Mucosa of stomach (tissue), 1 donor: ENCODE measurements around the gene TRAPPC2.

Experiments
- H3K27me3 ChIP-seq: one replicate; pipeline ENCODE4 v1.7.0; 2013; ENCODE audit warnings: mild to moderate bottlenecking, low read length; ENCODE audit not compliant: control insufficient read depth, insufficient read depth
- H3K36me3 ChIP-seq: one replicate; pipeline ENCODE4 v1.7.0; 2013; ENCODE audit warnings: low read length; ENCODE audit not compliant: control insufficient read depth, insufficient read depth
- H3K4me1 ChIP-seq: one replicate; pipeline ENCODE4 v1.7.0; 2013; ENCODE audit warnings: mild to moderate bottlenecking, low read length; ENCODE audit not compliant: control insufficient read depth, insufficient read depth
- H3K4me3 ChIP-seq: one replicate; pipeline ENCODE4 v1.7.0; 2013; ENCODE audit warnings: low read length
- H3K9ac ChIP-seq: one replicate; pipeline ENCODE4 v1.7.0; 2013; ENCODE audit warnings: mild to moderate bottlenecking, low read length, moderate library complexity
- H3K9me3 ChIP-seq: one replicate; pipeline ENCODE4 v1.7.0; 2013; ENCODE audit warnings: mild to moderate bottlenecking, low read length, moderate library complexity; ENCODE audit not compliant: control insufficient read depth
- donor health status: Pancreatic carcinoma.

TRAPPC2 gene

DNA sequence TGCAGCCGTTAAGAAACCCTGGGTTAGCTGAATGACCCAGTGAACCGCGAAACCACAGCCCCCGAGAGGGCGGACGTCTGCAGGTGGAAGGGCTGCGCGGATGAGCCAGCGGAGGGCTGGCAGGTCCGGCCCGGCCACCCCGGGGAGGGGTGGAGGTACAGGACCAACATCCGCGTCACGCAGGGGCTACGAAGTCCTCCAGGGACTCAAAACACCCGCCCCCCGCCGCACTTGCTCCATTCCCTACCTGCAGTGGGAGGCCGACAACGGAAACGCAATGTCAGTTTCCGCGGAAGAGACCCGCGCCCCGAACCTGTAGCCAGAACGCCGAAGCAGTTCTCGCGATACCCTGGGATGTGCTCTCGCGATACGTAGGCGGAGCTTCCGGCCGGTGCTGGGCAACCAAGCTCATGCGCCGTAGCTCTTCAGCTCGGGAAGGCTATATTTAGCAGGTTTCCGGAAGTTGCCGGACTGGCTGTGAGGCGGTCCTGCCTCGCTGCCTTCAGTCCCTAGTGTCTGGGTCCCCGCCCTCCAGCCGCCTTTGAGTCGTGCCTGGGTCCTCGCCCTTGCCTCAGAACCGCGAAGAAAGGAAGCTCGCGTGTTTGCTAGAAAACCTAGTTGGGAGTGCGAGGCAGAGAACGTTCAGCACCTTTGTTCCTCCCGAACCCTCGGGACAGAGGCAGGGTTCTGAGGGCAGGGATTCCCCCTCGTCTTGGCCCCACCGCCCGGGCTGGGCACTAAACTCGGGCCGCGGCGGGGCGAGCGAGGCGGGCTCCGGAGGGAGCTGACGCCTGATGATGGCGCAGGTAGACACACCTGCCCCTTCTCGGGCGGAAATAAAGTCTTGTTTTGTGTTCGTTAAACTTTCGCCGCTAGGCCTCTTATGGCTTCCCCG is at the start of gene TRAPPC2, which contains the start of gene OFD1:
Gene TRAPPC2, minus strand, starts transcription at position 343 of the 895 bp plus-strand sequence. CDS start 14,657 bp downstream, outside the sequence.
Gene OFD1, plus strand, starts transcription at position 471 of the 895 bp plus-strand sequence. Its CDS starts 324 bp downstream, at position 795.
- no peaks in the 10 kb centered on the region for H3K36me3 ChIP-seq
- H3K9ac ChIP-seq, result peak within 1 kb of the TSS; percentile 83
- H3K27me3 ChIP-seq, result no peaks in the 10 kb centered on the region
- no peaks in the 10 kb centered on the region for H3K9me3 ChIP-seq
- H3K4me1 ChIP-seq, result peaks cover 28% of the 10 kb centered on the region
- peak within 1 kb of the TSS; percentile 47 for H3K4me3 ChIP-seq

DNA sequence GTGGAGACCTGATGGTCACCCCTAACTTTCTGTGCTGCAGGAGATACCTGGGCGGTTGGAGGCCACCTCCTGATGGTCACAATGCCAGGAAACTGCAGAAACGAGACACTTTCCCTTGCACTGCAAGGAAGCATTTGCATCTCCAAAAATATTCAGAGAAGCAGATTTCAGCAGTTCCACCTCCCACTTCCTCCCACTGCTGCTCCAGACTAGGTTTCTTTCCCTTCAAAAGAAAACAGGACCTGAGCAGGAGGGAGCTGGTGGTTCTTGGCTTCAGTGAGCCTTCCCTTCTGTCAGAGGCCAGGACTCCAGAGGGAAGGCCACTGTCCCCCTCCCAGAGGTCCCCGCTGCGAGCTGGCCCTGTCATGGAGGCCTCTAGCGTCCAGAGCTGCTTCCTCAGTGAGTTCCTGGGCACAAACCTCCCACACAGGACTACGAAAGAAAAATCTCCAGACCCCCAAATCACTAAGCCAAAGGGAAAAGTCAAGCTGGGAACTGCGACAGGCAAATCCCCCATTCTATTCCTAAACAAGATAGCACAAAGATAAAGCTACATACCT is 46.5 kb upstream of the TRAPPC2 start:
- no peaks in the 10 kb centered on the region for H3K4me1 ChIP-seq
- no peak overlapping the region for H3K4me3 ChIP-seq
- H3K9me3 ChIP-seq, result no peaks in the 10 kb centered on the region
- H3K27me3 ChIP-seq, result no peaks in the 10 kb centered on the region
- H3K9ac ChIP-seq, result no peak overlapping the region
- no peaks in the 10 kb centered on the region for H3K36me3 ChIP-seq

DNA sequence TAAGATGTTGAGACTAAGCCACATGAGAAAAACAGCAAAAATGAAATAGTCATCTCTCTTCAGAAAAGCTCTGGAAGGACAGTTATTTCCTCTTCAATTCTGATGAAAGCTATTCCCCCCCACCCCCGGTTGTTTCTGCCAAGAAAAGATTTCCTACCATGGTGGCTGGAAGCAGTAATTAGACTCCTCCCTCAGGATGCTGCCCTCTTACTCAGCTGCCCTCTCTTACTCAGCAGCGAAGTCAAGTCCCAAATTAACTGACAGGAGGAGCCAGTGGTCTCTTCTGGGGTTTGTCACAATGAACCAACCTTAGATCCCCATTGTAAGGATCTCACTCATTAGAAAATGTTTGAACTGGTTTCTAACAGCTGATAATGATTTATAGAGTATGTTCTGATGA is 44.5 kb upstream of the TRAPPC2 start:
- no peaks in the 10 kb centered on the region for H3K36me3 ChIP-seq
- H3K4me3 ChIP-seq, result no peak overlapping the region
- no peaks in the 10 kb centered on the region for H3K27me3 ChIP-seq
- no peaks in the 10 kb centered on the region for H3K4me1 ChIP-seq
- H3K9me3 ChIP-seq, result no peaks in the 10 kb centered on the region
- H3K9ac ChIP-seq, result no peak overlapping the region

DNA sequence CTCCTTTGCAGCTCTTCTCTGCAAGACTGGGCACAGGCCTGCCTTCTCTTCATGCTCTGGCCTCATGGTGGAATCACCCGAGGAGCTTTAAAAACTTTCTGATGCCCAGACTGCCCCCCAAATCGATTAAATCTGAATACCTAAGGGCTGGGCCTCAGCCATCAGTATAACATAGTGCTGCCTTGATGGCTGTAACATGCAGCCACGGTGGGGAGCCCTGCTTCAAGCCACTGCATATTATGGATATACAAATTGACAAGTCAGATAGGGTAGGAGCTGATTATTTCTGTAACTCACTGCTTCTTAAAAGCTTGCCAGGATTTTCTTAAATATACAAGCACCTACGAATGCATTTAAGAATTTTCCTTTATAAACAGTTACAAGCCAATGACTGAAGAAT is 42.0 kb upstream of the TRAPPC2 start:
- no peak overlapping the region for H3K4me3 ChIP-seq
- no peak overlapping the region for H3K9ac ChIP-seq
- H3K4me1 ChIP-seq, result no peaks in the 10 kb centered on the region

DNA sequence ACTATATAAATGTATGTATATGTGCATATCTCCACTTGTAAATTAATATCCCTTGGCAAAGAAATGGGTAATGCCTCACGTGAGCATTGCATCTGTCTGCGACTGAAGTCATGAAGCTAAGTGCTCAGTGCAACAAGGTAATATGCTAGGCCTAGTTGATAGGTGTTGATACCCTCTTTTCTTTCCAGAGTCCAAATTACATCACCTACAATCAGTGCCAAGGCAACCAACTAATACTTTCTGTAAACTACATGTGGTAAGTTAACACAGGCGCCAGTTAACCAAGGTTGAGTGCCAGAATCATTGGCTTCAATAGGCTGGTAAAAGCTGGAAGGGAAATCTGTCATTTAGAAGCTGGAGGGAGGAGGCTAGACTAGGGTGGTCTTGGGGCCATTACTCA is 41.4 kb upstream of the TRAPPC2 start:
- Histone ChIP-seq H3K9ac (no peak overlapping the region), H3K9me3 (no peaks in the 10 kb centered on the region), H3K27me3 (no peaks in the 10 kb centered on the region), H3K4me1 (no peaks in the 10 kb centered on the region), H3K36me3 (no peaks in the 10 kb centered on the region), H3K4me3 (no peak overlapping the region)

More for the DNA sequence above, 42.0 kb upstream of the TRAPPC2 start:
- no peaks in the 10 kb centered on the region for H3K27me3 ChIP-seq
- H3K36me3 ChIP-seq, result no peaks in the 10 kb centered on the region
- no peaks in the 10 kb centered on the region for H3K9me3 ChIP-seq

DNA sequence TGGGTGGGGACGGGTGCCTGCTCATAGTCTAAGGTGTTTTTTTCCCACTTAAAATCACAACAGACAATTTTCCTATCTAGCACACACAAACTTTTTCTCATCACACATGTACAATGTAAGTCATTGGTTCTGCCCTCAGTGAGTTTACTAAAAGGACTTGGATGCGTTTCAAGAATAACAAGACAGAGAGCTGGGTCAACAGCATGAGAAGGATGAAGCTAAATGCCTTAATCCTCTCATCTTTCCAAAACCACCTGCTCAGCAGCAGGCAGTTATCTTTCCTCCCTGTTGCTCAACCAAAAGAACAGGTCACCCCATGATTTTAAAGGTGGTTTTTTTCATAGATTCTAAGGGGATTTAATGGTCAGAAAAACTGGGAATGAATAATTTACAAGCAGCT is 40.3 kb upstream of the TRAPPC2 start:
- Histone ChIP-seq H3K27me3 (no peaks in the 10 kb centered on the region), H3K4me1 (no peaks in the 10 kb centered on the region), H3K36me3 (no peaks in the 10 kb centered on the region), H3K9ac (no peak overlapping the region), H3K4me3 (no peak overlapping the region), H3K9me3 (no peaks in the 10 kb centered on the region)

GRCh38 chrX:13770013-13770535 is 35.7 kb upstream of the TRAPPC2 start:
- no peak overlapping the region for H3K9ac ChIP-seq
- no peak overlapping the region for H3K4me3 ChIP-seq
- H3K4me1 ChIP-seq, result peaks cover 5% of the 10 kb centered on the region
- no peaks in the 10 kb centered on the region for H3K9me3 ChIP-seq
- H3K36me3 ChIP-seq, result no peaks in the 10 kb centered on the region
- H3K27me3 ChIP-seq, result no peaks in the 10 kb centered on the region

- no peaks in the 10 kb centered on the region for H3K9me3 ChIP-seq
- no peaks in the 10 kb centered on the region for H3K36me3 ChIP-seq
- peaks cover 10% of the 10 kb centered on the region for H3K4me1 ChIP-seq
- no peaks in the 10 kb centered on the region for H3K27me3 ChIP-seq
- no peak overlapping the region for H3K4me3 ChIP-seq
- no peak overlapping the region for H3K9ac ChIP-seq
Observed at GRCh38 chrX:13768939-13769338, 34.5 kb upstream of the TRAPPC2 start.

GRCh38 chrX:13764765-13765164 is 30.3 kb upstream of the TRAPPC2 start:
- Histone ChIP-seq H3K4me1 (peaks cover 10% of the 10 kb centered on the region), H3K9me3 (no peaks in the 10 kb centered on the region), H3K9ac (no peak overlapping the region), H3K36me3 (no peaks in the 10 kb centered on the region), H3K27me3 (no peaks in the 10 kb centered on the region), H3K4me3 (no peak overlapping the region)

DNA sequence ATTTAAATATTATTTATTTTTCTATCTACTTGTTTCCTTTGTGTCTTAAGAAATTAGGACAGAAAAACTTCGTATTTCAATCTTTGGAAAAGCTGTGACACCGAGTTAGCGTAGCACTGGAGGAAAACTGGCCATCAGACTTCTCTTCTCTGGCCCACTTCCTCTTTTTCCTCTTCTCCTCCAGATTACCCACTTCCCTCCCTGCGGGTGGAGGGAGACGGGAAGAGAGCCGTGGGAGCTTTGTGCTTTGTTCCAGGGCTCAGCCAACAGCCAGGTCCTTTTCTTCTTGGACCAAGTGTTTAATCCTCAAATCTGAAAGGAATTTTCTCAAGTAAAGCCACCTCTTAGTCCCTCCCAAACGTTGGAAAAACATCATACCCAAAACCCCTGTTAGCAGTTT is 29.9 kb upstream of the TRAPPC2 start:
- Histone ChIP-seq H3K36me3 (no peaks in the 10 kb centered on the region), H3K4me1 (peaks cover 10% of the 10 kb centered on the region), H3K9me3 (no peaks in the 10 kb centered on the region), H3K9ac (no peak overlapping the region), H3K27me3 (no peaks in the 10 kb centered on the region), H3K4me3 (no peak overlapping the region)

DNA sequence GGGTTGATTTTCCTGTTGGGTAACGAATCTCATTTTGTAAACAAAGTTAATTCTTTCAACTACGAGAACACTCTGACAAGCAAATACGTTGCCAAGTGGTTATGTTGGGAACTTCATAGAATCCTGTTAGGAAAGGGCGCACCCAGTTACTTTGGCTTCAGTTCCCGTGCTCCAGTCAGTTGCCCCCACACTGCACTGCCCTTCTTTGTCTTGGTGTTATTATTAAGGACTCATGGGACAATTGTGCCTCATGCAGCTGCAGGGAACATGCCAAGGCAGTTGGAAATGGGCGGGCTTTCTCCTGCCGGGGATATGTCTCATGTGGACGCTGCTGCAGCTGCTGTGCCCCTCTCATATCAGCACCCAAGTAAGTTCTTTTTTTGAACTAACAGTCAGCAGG is 29.1 kb upstream of the TRAPPC2 start:
- Histone ChIP-seq H3K4me1 (peaks cover 10% of the 10 kb centered on the region), H3K27me3 (no peaks in the 10 kb centered on the region), H3K9me3 (no peaks in the 10 kb centered on the region), H3K9ac (no peak overlapping the region), H3K4me3 (no peak overlapping the region), H3K36me3 (no peaks in the 10 kb centered on the region)
